ENCODE data around the gene YWHAE. TPM values are rescaled to one million over a fixed set of nuclear protein-coding genes. Genes with fewer than 3 reads are reported as not detected.

YWHAE gene
- polyA plus RNA-seq, 1 experiment: 1,187 TPM

- no peak for TF ChIP-seq CTCF (IDR thresholded peaks at IDR 0.05; ENCODE audit: low read depth, low read length)
- DNase-seq (ENCODE audit: low read depth, low spot score): no peak
- ChIA-PET POLR2A (no interaction called here), CTCF (no interaction called here)
- Histone ChIP-seq H3K27ac (ENCODE audit: low read depth, low read length) (no peak overlapping the region), H3K9me3 (ENCODE audit: control insufficient read depth, insufficient read depth, low read length) (no peaks in the 10 kb centered on the region), H3K4me3 (ENCODE audit: low read depth, low read length) (no peak overlapping the region), H3K27me3 (ENCODE audit: control insufficient read depth, insufficient read depth, low read length) (peaks cover 43% of the 10 kb centered on the region)
Measured at GRCh38 chr17:1299552-1300370, 100.3 kb downstream of the YWHAE start.

GRCh38 chr17:1298606-1299005 lies 101.4 kb downstream of the YWHAE start:
- Histone ChIP-seq H3K4me3 (ENCODE audit: low read depth, low read length) (no peak overlapping the region), H3K9me3 (ENCODE audit: control insufficient read depth, insufficient read depth, low read length) (no peaks in the 10 kb centered on the region), H3K27ac (ENCODE audit: low read depth, low read length) (no peak overlapping the region), H3K27me3 (ENCODE audit: control insufficient read depth, insufficient read depth, low read length) (peaks cover 43% of the 10 kb centered on the region)
- ChIA-PET POLR2A (interaction anchor here (0.6 kb wide), 1 partner anchor 483 kb away, joined by 6 read pairs; no protein-coding TSS in a partner anchor), CTCF (interaction anchor here (1.6 kb wide), 1 partner anchor 66 kb away, joined by 6 read pairs; no protein-coding TSS in a partner anchor)
- no peak for DNase-seq (ENCODE audit: low read depth, low spot score)
- no peak for TF ChIP-seq CTCF (IDR thresholded peaks at IDR 0.05; ENCODE audit: low read depth, low read length)

Small RNA genes within 50 kb of the gene (small RNA-seq; reads per million reads assigned to genes)
- not detected for gene AC032044.2 (ENCODE audit: insufficient read length, low read depth)

Other genes with a start within 250 kb of the YWHAE start
- 64.3 and 71.2 TPM in 2 replicates for gene ABR, start 220.2 kb downstream of the YWHAE start, polyA plus RNA-seq (2011; rRNA removed)
- gene BHLHA9, start 129.8 kb downstream of the YWHAE start, polyA plus RNA-seq (2011; rRNA removed): not detected in 2 replicates
- gene TRARG1, start 120.6 kb downstream of the YWHAE start, polyA plus RNA-seq (2011; rRNA removed): not detected in 2 replicates
- gene CRK, start 56.0 kb upstream of the YWHAE start, polyA plus RNA-seq (2011; rRNA removed): 88.1 and 110 TPM in 2 replicates
- 147 and 169 TPM in 2 replicates for gene MYO1C, start 92.5 kb upstream of the YWHAE start, polyA plus RNA-seq (2011; rRNA removed)
- gene INPP5K, start 116.4 kb upstream of the YWHAE start, polyA plus RNA-seq (2011; rRNA removed): 23.8 and 25.9 TPM in 2 replicates
- 47.9 and 53.6 TPM in 2 replicates for gene PITPNA, start 162.6 kb upstream of the YWHAE start, polyA plus RNA-seq (2011; rRNA removed)
- gene SLC43A2, start 228.6 kb upstream of the YWHAE start, polyA plus RNA-seq (2011; rRNA removed): 5.3 and 6.8 TPM in 2 replicates
- gene SCARF1, start 245.5 kb upstream of the YWHAE start, polyA plus RNA-seq (2011; rRNA removed): 0.17 and 0.20 TPM in 2 replicates
- 5.8 and 9.3 TPM in 2 replicates for gene RILP, start 249.6 kb upstream of the YWHAE start, polyA plus RNA-seq (2011; rRNA removed)